B cell (primary cell): ENCODE results near the gene ATP9B.

Experiments
- EZH2 ChIP-seq: IDR thresholded peaks from 2 replicates; pipeline ENCODE4 v1.6.1; 2012; ENCODE audit warnings: borderline replicate concordance, low read depth, mild to moderate bottlenecking, moderate library complexity, low read length; ENCODE audit not compliant: insufficient read depth, poor library complexity, severe bottlenecking
- TF ChIP-seq, protein P1 (sequence below): fragments of 200-600 bp; IDR thresholded peaks from one replicate; pipeline ENCODE4 v1.8.0; 2022; ENCODE audit warnings: antibody characterized with exemption, mild to moderate bottlenecking

DNA sequence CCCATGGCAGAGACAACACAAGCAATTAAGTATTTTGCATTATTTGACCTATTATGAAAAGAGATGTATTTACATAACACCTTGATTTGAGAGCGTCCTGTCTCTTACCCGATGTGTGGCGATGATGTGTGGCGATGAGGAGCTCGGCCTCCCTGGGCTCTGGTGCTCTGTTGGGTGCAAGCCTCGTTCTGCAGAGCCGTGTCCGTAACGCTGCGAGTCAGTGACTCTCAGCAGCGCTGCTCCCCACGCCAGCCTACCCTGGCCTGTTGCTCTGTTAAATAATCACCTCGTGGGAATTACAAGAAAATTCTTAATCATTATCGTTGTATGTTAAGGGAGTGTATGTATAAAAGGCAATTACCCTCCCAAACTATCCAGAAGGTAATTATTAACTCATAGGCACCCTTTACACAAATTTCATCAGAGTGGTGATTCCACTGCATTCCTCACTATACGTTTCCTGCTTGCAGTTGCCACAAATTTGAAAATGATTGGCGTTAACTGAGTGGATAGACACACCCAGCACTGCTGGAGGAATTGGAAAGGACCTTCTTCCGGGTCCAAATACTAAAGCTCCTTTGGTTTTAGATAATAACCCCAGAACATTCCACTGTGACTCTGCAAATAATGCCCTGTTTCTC, 274.5 kb downstream of the ATP9B start:
- TF ChIP-seq, protein P1, sequence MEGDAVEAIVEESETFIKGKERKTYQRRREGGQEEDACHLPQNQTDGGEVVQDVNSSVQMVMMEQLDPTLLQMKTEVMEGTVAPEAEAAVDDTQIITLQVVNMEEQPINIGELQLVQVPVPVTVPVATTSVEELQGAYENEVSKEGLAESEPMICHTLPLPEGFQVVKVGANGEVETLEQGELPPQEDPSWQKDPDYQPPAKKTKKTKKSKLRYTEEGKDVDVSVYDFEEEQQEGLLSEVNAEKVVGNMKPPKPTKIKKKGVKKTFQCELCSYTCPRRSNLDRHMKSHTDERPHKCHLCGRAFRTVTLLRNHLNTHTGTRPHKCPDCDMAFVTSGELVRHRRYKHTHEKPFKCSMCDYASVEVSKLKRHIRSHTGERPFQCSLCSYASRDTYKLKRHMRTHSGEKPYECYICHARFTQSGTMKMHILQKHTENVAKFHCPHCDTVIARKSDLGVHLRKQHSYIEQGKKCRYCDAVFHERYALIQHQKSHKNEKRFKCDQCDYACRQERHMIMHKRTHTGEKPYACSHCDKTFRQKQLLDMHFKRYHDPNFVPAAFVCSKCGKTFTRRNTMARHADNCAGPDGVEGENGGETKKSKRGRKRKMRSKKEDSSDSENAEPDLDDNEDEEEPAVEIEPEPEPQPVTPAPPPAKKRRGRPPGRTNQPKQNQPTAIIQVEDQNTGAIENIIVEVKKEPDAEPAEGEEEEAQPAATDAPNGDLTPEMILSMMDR, result no peak
- TF ChIP-seq EZH2, result no peak
